NCI-H2196 (cell line): ENCODE data around the gene TEDDM1.
A peak's percentile ranks its signal among the peaks of the same experiment; 100 is the strongest.
"Not testable (repeated sequence)": the region's sequence is repeated elsewhere in the genome, so short reads cannot be mapped to it uniquely, and the experiment has no call there.

Experiments
- DNase-seq: peaks from one replicate; lab custom pipeline; 2025; ENCODE audit not compliant: unreplicated experiment; lab: John Stamatoyannopoulos, UW

The TEDDM1 gene, protein sequence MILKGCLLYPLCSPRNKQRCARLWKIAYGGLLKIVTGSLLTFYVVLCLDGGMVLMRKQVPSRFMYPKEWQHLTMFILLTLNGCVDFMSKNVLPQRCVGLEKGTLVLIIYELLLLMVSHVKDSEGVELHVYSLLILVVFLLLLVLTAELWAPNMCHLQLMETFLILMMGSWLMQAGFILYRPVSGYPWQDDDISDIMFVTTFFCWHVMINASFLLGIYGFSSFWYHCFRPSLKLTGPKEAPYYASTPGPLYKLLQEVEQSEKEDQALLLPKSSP

GRCh38 chr1:182400567-182400966, at the start of gene TEDDM1:
Gene TEDDM1, minus strand, starts transcription at chr1:182400667. Its CDS starts 182 bp downstream, at chr1:182400485.
- no peak for DNase-seq

- no peak for DNase-seq
Measured at GRCh38 chr1:182450087-182450486, 49.6 kb upstream of the TEDDM1 start, which contains the start of gene RGSL1. Gene RGSL1, plus strand, starts transcription at chr1:182450146. Its CDS starts 20 bp downstream, at chr1:182450166.

- DNase-seq = no peak
Measured at GRCh38 chr1:182447660-182448059, 47.2 kb upstream of the TEDDM1 start.

DNA sequence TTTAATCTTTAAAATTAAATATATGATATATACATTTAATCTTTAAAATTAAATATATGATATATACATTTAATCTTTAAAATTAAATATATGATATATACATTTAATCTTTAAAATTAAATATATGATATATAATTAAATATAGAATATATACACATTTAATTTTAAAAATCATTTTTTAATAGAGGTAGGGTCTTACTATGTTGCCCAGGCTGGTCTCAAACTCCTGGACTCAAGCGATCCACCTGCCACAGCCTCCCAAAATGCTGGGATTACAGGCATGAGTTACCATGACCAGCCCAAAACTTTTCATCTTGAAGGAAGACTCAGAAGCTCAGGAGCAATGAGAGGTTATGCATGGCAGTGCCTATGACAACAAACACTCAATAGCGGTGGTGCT, 46.7 kb upstream of the TEDDM1 start:
- DNase-seq = not testable (repeated sequence)

- DNase-seq = peak; percentile 53
Measured at GRCh38 chr1:182446033-182446669, 45.7 kb upstream of the TEDDM1 start.

GRCh38 chr1:182444497-182444896, 44.0 kb upstream of the TEDDM1 start:
- DNase-seq = no peak

DNA sequence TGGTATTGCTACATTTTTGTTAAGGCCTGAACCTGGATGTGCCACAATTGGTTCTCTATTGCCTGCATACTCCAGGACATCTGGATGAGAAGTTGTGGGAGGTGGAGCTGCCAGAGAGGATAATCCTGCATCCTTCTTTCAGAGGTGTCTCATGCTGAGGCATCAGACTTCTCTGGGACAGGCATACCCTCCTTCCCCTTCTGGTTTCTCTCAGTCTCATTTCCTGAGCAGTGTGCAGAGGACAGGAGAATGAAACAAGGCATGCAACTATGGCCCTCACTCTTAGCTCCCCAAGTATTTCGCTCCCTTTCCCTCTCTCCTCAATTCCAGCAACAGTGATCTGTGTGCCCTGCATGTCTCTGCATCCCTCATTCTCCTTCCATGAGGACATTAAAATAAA, 41.9 kb upstream of the TEDDM1 start:
- DNase-seq = no peak

- no peak for DNase-seq
Measured at GRCh38 chr1:182441719-182442118, 41.3 kb upstream of the TEDDM1 start.

- no peak for DNase-seq
Measured at GRCh38 chr1:182438326-182438725, 37.9 kb upstream of the TEDDM1 start.

DNA sequence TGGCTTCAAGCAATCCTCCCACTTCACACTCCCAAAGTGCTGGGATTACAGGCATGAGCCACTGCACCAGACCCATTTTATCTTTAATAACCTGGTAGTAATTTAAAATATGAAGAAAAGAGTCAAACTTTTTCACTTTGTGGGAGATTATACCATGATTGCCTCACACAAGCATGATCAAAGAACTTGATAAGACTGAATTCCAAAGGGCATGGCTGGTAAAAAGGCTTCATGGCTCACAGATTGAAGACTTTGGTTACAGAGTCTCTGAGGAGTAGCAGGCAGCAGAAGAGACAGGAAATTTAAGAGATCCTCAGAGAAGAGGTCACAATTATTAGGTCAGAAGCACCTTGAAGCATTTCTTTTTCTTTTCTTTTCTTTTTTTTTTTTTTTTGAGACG, 33.1 kb upstream of the TEDDM1 start:
- DNase-seq = no peak

DNA sequence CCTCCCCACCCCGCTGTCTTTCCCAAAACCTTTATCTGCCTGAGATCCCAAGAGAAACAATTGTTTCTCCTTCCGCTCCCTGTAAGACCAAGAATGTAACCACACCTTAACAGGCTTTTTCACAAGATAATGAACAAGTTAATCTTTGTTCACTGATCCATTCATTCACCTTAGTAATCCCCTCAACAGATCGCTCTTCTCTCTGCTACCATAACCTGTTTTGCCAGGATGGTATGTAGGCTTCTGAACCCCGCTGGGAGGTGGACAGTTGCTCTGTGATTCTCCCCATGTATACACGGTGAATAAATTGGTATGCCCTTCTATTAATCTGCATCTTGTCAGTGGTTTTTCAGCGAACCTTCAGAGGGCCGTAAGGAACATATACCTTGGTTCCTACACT, 30.8 kb upstream of the TEDDM1 start:
- no peak for DNase-seq

- DNase-seq = no peak
Measured at GRCh38 chr1:182430263-182431068, 30.0 kb upstream of the TEDDM1 start.

DNA sequence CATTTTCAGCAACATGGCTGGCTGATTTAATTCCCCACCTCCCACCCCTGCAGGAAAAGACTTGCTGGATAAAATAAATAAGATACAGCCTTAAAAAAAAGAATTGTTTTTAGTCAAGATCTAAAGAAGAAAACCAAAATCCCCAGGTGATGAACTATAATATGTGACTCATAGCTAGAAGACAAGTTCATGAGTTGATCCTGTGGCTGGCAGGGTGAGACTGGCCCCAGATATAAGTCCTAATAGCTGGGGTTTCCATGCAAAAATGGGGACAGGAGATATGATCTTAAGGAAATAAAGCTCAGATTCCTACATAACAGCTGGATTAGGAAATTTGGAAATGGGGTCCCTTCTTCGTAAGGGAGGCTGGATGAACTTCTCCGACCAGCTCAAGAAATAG, 27.6 kb upstream of the TEDDM1 start:
- DNase-seq = no peak

DNA sequence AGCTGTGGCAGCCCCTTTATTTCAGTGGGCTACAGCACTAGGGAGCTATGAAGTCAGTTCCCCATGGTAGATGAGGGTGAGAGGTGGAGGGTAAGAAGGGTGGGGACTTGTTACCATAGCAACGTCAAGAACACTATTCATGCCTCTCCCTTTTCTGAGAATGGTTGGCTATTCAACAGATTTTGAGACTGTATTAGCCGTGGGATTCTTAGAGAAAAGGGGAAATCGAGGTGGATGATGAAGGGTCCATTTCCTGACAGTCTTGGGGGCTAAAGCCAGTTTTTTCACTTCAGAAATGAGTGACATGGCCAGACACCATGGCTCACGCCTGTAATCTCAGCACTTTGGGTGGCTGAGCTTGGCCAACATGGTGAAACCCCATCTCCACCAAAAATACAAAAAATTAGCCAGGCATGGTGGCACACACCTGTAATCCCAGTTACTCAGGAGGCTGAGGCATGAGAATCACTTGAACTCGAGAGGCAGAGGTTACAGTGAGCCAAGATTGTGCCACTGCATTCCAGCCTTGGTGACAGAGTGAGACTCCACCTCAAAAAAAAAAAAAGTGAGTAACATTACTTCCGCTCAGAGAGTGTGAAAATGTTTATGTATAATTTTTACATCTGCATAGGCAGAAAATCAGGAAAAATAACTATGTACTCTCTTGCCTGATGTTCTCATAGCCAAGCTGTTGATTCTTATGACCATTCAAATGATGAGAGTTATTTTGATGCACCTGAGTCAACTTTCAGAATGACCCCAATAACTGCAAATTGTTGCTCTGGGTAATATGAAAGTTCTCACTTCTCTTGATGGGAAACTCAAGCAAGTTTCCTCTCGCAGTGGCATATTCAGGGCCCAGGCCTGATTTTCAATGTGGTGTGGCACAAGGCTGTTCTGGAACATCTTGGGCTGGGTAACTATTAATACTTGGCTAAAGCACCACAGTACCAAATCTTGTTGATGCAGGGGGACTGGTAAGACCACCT, 26.3 kb upstream of the TEDDM1 start:
- no peak for DNase-seq

GRCh38 chr1:182415789-182416188, 15.3 kb upstream of the TEDDM1 start:
- no peak for DNase-seq

DNA sequence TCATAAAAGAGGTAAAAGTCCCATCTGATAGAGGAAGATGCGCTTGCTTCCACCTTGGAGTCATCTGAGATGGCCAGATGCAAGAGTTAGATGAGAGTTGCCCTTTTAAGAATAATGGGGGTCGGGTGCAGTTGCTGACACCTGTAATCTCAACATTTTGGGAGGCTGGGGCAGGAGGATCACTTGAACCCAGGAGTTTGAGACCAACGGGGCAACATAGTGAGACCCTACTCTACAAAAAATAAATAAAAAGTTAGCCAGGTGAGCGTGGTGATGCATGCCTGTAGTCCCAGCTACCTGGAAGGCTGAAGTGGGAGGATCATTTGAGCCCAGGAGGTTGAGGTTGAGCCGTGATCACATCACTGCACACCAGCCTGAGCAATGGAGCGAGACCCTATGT, 13.5 kb upstream of the TEDDM1 start:
- no peak for DNase-seq

DNA sequence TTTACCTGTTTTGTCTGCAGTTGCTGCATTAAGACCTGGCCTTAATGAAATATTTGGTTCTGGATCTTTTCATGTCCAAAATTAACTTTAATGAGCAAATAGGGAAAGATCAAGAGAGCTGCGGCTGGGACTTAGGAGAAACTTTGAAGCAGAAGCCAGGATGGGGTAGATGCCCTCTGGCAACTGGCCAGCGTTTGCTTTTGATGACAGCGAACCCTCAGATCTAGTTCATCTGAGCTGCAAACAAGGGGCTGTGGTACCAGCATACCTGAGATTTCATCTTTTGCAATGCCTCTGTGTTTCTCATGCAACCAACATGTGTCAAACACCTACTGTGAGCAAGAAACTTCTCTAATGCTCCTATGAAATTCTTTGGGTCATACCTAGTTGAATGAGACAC, 13.0 kb upstream of the TEDDM1 start:
- DNase-seq = no peak

GRCh38 chr1:182410620-182411273, 10.3 kb upstream of the TEDDM1 start:
- no peak for DNase-seq

GRCh38 chr1:182410138-182410537, 9.7 kb upstream of the TEDDM1 start:
- DNase-seq = no peak

- DNase-seq = no peak
Measured at GRCh38 chr1:182408435-182409075, 8.1 kb upstream of the TEDDM1 start.
